A673 (cell line): ENCODE results near the gene ASTN2. TPM values are rescaled to one million over a fixed set of nuclear protein-coding genes. Genes with fewer than 3 reads are reported as not detected.

Experiments used
- BruUV-seq: library from RNA; stranded (reverse); fragments of 400-500 nt; replicated peaks from 2 replicates; lab custom pipeline; 2021; lab: Mats Ljungman, UMichigan
- CTCF ChIA-PET: fragments of 300-600 bp; sonication (Branson Sonifier 250); formaldehyde crosslinking; loops from one replicate; lab custom pipeline; 2022; ENCODE audit warnings: antibody characterized with exemption; lab: Charles Lee
- POLR2A ChIA-PET: fragments of 300-600 bp; sonication (Branson Sonifier 250); formaldehyde crosslinking; loops from one replicate; lab custom pipeline; 2022; ENCODE audit warnings: antibody characterized with exemption; ENCODE audit not compliant: low non-redundant PET; lab: Charles Lee
- DNase-seq: peaks from one replicate; pipeline ENCODE4 v3.0.0-alpha.2; 2015; ENCODE audit warnings: low spot score
- H3K27ac ChIP-seq: fragments of 200-600 bp; sonication (generic); 2 replicates; pipeline ENCODE4 v1.5.1; 2016; ENCODE audit warnings: mixed run types, low read depth, mild to moderate bottlenecking, mixed read lengths, antibody characterized with exemption, low read length; ENCODE audit not compliant: poor library complexity, severe bottlenecking
- H3K27me3 ChIP-seq: fragments of 200-600 bp; sonication (generic); replicated peaks from 2 replicates; pipeline ENCODE4 v1.6.1; 2017; ENCODE audit warnings: mixed run types, low read depth, mild to moderate bottlenecking, mixed read lengths, antibody characterized with exemption, low read length; ENCODE audit not compliant: insufficient read depth, poor library complexity
- H3K36me3 ChIP-seq: fragments of 200-600 bp; sonication (generic); 2 replicates; pipeline ENCODE4 v1.6.1; 2016; ENCODE audit warnings: mixed run types, mild to moderate bottlenecking, mixed read lengths, antibody characterized with exemption, low read length; ENCODE audit not compliant: insufficient read depth, poor library complexity, severe bottlenecking
- H3K4me1 ChIP-seq: fragments of 200-600 bp; sonication (generic); 2 replicates; pipeline ENCODE4 v1.6.1; 2017; ENCODE audit warnings: mixed run types, mild to moderate bottlenecking, mixed read lengths, antibody characterized with exemption, low read length; ENCODE audit not compliant: insufficient read depth, poor library complexity, severe bottlenecking
- H3K4me3 ChIP-seq: fragments of 200-600 bp; sonication (generic); 2 replicates; pipeline ENCODE4 v1.5.1; 2016; ENCODE audit warnings: low read depth, mixed run types, mild to moderate bottlenecking, mixed read lengths, low read length; ENCODE audit not compliant: poor library complexity, severe bottlenecking
- H3K9me3 ChIP-seq: fragments of 200-600 bp; sonication (generic); 2 replicates; pipeline ENCODE4 v1.6.1; 2016; ENCODE audit warnings: mixed run types, low read depth, mild to moderate bottlenecking, mixed read lengths, antibody characterized with exemption, low read length; ENCODE audit not compliant: poor library complexity, severe bottlenecking
- CTCF ChIP-seq: fragments of 300-800, 200-600 bp; sonication (generic); conservative IDR thresholded peaks from 2 replicates; pipeline ENCODE4 v1.5.1; 2017; ENCODE audit warnings: low read depth, mild to moderate bottlenecking, antibody characterized with exemption, low read length, moderate library complexity, mixed read lengths
- EZH2 ChIP-seq: fragments of 200-600 bp; sonication (generic); IDR thresholded peaks from 2 replicates; pipeline ENCODE4 v1.6.1; 2017; ENCODE audit warnings: borderline replicate concordance, low read depth, mild to moderate bottlenecking, mixed read lengths, antibody characterized with exemption, low read length; ENCODE audit not compliant: poor library complexity, severe bottlenecking
- intact Hi-C: fragments of 100-400 bp; cut with micrococcal nuclease; formaldehyde crosslinking; loops from one replicate; pipeline ENCODE4 v1.10.0; 2022; ENCODE audit not compliant: unreplicated experiment
- total RNA-seq: library from RNA; stranded (reverse); gene quantifications from 2 replicates; pipeline ENCODE4 v1.2.3, GENCODE V29; 2021

The ASTN2 gene
- total RNA-seq, 1 experiment from 2014 or later = 3.4 TPM

GRCh38 chr9:116644091-116644688, 770.7 kb downstream of the ASTN2 start:
- Histone ChIP-seq H3K27ac (no peak overlapping the region), H3K27me3 (no peaks in the 10 kb centered on the region), H3K4me3 (no peak overlapping the region), H3K4me1 (peaks cover 8% of the 10 kb centered on the region), H3K9me3 (no peaks in the 10 kb centered on the region), H3K36me3 (no peaks in the 10 kb centered on the region)
- ChIA-PET POLR2A (no interaction called here), CTCF (no interaction called here)
- TF ChIP-seq EZH2 (no peak), CTCF (no peak)
- BruUV-seq = no TSS peak
- DNase-seq = no peak
- intact Hi-C loops = no loop called here

- TF ChIP-seq EZH2 = no peak
- TF ChIP-seq CTCF = no peak
- Histone ChIP-seq H3K4me1 (peaks cover 8% of the 10 kb centered on the region), H3K36me3 (no peaks in the 10 kb centered on the region), H3K9me3 (no peaks in the 10 kb centered on the region), H3K4me3 (no peak overlapping the region), H3K27ac (no peak overlapping the region), H3K27me3 (no peaks in the 10 kb centered on the region)
- intact Hi-C loops = no loop called here
- BruUV-seq = no TSS peak
- no peak for DNase-seq
- POLR2A ChIA-PET = no interaction called here
- CTCF ChIA-PET = no interaction called here
These were observed 771.2 kb downstream of the ASTN2 start for GRCh38 chr9:116643691-116644090.

DNA sequence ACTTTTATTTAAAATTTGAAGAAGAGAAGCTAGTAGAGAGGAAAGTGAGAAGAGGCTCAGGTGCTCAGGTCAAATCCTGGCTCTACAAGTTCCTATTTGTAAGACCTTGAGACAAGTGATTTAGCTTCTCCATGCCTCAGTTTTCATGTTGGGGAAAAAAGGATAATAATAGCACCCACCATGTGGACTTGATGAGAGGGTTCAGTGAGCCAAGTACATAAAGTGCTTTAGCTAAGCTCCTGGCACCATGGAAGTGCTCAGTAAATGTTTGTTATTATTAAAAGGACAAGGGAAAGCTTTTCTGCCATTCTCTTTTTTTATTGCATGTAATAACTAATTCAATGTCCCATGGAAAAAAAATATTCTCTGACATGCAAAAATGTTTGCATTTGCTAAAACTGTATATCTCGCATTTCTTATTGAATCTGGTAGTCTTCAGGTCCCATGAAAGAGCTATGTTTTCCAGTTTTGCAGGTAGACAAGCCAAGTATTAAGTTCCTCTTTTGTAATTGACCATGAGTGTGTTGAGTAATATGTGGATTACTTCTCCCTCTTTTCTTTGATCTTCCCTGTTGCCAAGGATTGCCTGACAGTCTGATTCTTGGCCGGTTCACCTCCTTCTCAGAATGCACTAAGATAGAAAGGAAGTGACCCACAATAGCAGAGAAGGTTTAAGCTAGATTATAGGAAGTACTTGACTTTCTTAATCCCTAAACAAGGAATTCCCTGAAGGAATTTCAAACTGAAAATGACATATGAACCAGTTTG, 773.4 kb downstream of the ASTN2 start:
- BruUV-seq = no TSS peak
- TF ChIP-seq CTCF = no peak
- no peak for TF ChIP-seq EZH2
- Histone ChIP-seq H3K27me3 (no peaks in the 10 kb centered on the region), H3K4me1 (no peaks in the 10 kb centered on the region), H3K4me3 (no peak overlapping the region), H3K36me3 (no peaks in the 10 kb centered on the region), H3K27ac (no peak overlapping the region), H3K9me3 (no peaks in the 10 kb centered on the region)
- ChIA-PET POLR2A (no interaction called here), CTCF (interaction anchor here (0.6 kb wide), 2 partner anchors 14 to 1048 kb away, joined by 3 to 11 read pairs; no protein-coding TSS in a partner anchor)
- intact Hi-C loops = no loop called here
- DNase-seq = no peak
